ENCODE measurements around the gene ILRUN.

- TF ChIP-seq CTCF (IDR thresholded peaks at IDR 0.05; ENCODE audit: low read length) = no peak
- no peak for TF ChIP-seq EZH2 (optimal IDR thresholded peaks at IDR 0.05; ENCODE audit: low read depth, low read length)
These were observed 24.5 kb downstream of the ILRUN start for GRCh38 chr6:34671801-34672656.
